GM12878 (cell line): ENCODE data around the gene C9orf50.

ENCODE experiments used
- EZH2 ChIP-seq: IDR thresholded peaks from 2 replicates; pipeline ENCODE4 v1.6.1; 2012; ENCODE audit warnings: low read depth, mild to moderate bottlenecking, control low read depth, inconsistent platforms, low read length, borderline replicate concordance; ENCODE audit not compliant: control insufficient read depth
- MEF2B ChIP-seq: fragments of 450-650 bp; IDR thresholded peaks from 2 replicates; pipeline ENCODE4 v1.6.1; 2018; ENCODE audit warnings: mild to moderate bottlenecking, moderate library complexity; ENCODE audit not compliant: partially characterized antibody, poor library complexity, severe bottlenecking
- MXI1 ChIP-seq: fragments of 150-350 bp; IDR thresholded peaks from 2 replicates; pipeline ENCODE4 v1.6.1; 2011; ENCODE audit warnings: low read depth, mild to moderate bottlenecking, inconsistent platforms, low read length, improper control_type of control experiment
- MYC ChIP-seq: IDR thresholded peaks from 2 replicates; pipeline ENCODE4 v1.6.1; 2011; ENCODE audit warnings: mild to moderate bottlenecking, low read length, moderate library complexity, inconsistent platforms; ENCODE audit not compliant: insufficient read depth, insufficient replicate concordance, insufficient read length, severe bottlenecking
- NRF1 ChIP-seq: conservative IDR thresholded peaks from 2 replicates; pipeline ENCODE4 v1.6.1; 2011; ENCODE audit warnings: mild to moderate bottlenecking, low read depth, low read length, improper control_type of control experiment
- POLR2A ChIP-seq: IDR thresholded peaks from 2 replicates; pipeline ENCODE4 v1.6.1; 2011; ENCODE audit warnings: low read depth, mild to moderate bottlenecking, low read length
- RAD21 ChIP-seq: IDR thresholded peaks from 2 replicates; pipeline ENCODE4 v1.6.1; 2011; ENCODE audit warnings: mild to moderate bottlenecking, low read depth, low read length, moderate library complexity; ENCODE audit not compliant: insufficient read depth
- RAD51 ChIP-seq: fragments of 450-650 bp; IDR thresholded peaks from 2 replicates; pipeline ENCODE4 v1.6.1; 2016; ENCODE audit warnings: moderate library complexity, mild to moderate bottlenecking, inconsistent platforms
- RFX5 ChIP-seq: IDR thresholded peaks from 2 replicates; pipeline ENCODE4 v1.6.1; 2011; ENCODE audit warnings: low read depth, low read length, improper control_type of control experiment
- ZNF24 ChIP-seq: fragments of 450-650 bp; IDR thresholded peaks from 2 replicates; pipeline ENCODE4 v1.6.1; 2017; ENCODE audit warnings: antibody characterized with exemption, mild to moderate bottlenecking
- ZZZ3 ChIP-seq: IDR thresholded peaks from 2 replicates; pipeline ENCODE4 v1.6.1; 2011; ENCODE audit warnings: low read depth; ENCODE audit not compliant: control insufficient read depth, insufficient read length
- TF ChIP-seq, protein P1 (sequence below): fragments of 450-650 bp; IDR thresholded peaks from 2 replicates; pipeline ENCODE4 v1.6.1; 2016; ENCODE audit warnings: mild to moderate bottlenecking, moderate library complexity, borderline replicate concordance

DNA sequence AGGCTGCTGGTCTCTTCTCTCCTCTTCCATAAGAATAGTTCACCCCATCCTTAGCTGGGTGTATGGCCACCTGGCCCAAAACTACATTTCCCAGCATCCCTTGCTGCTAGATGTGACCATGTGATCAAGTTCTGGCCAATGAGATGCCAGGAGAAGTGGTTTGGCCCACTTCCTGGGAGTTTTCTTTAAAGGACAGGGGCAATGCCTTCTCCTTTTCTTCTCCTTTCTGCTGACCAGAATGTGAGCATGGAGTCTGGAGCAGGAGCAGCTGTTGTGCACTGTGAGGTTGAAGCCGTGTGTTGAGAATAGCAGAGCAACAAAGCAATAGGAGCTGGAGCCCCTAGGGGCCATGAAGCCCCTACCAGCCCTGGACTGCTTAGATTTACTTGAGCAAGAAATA lies 36.8 kb downstream of the C9orf50 start:
- no peak for TF ChIP-seq ZZZ3
- no peak for TF ChIP-seq ZNF24
- TF ChIP-seq POLR2A, result no peak
- TF ChIP-seq MXI1, result no peak
- TF ChIP-seq NRF1, result no peak
- no peak for TF ChIP-seq MYC
- TF ChIP-seq MEF2B, result no peak
- TF ChIP-seq RAD51, result peak; percentile 92
- TF ChIP-seq, protein P1, sequence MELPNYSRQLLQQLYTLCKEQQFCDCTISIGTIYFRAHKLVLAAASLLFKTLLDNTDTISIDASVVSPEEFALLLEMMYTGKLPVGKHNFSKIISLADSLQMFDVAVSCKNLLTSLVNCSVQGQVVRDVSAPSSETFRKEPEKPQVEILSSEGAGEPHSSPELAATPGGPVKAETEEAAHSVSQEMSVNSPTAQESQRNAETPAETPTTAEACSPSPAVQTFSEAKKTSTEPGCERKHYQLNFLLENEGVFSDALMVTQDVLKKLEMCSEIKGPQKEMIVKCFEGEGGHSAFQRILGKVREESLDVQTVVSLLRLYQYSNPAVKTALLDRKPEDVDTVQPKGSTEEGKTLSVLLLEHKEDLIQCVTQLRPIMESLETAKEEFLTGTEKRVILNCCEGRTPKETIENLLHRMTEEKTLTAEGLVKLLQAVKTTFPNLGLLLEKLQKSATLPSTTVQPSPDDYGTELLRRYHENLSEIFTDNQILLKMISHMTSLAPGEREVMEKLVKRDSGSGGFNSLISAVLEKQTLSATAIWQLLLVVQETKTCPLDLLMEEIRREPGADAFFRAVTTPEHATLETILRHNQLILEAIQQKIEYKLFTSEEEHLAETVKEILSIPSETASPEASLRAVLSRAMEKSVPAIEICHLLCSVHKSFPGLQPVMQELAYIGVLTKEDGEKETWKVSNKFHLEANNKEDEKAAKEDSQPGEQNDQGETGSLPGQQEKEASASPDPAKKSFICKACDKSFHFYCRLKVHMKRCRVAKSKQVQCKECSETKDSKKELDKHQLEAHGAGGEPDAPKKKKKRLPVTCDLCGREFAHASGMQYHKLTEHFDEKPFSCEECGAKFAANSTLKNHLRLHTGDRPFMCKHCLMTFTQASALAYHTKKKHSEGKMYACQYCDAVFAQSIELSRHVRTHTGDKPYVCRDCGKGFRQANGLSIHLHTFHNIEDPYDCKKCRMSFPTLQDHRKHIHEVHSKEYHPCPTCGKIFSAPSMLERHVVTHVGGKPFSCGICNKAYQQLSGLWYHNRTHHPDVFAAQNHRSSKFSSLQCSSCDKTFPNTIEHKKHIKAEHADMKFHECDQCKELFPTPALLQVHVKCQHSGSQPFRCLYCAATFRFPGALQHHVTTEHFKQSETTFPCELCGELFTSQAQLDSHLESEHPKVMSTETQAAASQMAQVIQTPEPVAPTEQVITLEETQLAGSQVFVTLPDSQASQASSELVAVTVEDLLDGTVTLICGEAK, result no peak; the same call in 1 of the 2 replicates
- no peak for TF ChIP-seq RFX5
- no peak for TF ChIP-seq EZH2
- TF ChIP-seq RAD21, result no peak
